SH-SY5Y (cell line): ENCODE measurements around the gene ABHD17C.

Experiments used
- GATA2 ChIP-seq: IDR thresholded peaks from 2 replicates; pipeline ENCODE4 v1.6.1; 2011; ENCODE audit warnings: mild to moderate bottlenecking, low read depth, low read length
- GATA3 ChIP-seq: IDR thresholded peaks from 2 replicates; pipeline ENCODE4 v1.6.1; 2011; ENCODE audit warnings: low read depth, mild to moderate bottlenecking, low read length, moderate library complexity

DNA sequence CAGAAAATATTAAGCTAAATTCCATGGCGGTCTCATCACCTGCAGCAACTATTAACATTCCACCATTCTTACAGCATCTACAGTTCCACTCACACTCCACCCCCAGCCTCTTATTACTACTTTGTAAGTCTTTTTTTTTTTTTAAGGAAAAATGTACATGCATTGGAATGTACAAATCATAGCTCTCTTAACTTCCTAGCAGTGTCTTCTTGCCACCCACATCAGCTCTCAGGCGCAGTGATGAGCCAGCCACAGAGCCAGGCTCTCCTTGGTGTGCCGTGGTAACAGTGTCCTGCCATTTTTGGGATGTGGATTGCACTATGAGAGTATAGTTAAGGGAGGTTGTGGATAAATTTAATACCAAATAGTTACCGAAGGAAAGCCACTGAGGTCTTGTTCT, 17.8 kb downstream of the ABHD17C start:
- TF ChIP-seq GATA2 (no peak), GATA3 (no peak)
